ENCODE measurements around the gene EPHB1. TPM values are rescaled to one million over a fixed set of nuclear protein-coding genes. Genes with fewer than 3 reads are reported as not detected.

EPHB1 gene
- polyA plus RNA-seq, 1 experiment = 0.50 TPM

GRCh38 chr3:134903837-134904236 lies 108.8 kb downstream of the EPHB1 start:
- DNase-seq (ENCODE audit: low read depth) = no peak
- CTCF ChIA-PET = interaction anchor here (1.2 kb wide), 1 partner anchor 13 kb away, joined by 3 read pairs; no protein-coding TSS in a partner anchor
- Histone ChIP-seq H3K36me3 (ENCODE audit: control insufficient read depth, insufficient read depth, low read length) (no peaks in the 10 kb centered on the region), H3K4me3 (ENCODE audit: low read depth, low read length) (no peak overlapping the region), H3K27me3 (ENCODE audit: control insufficient read depth, insufficient read depth, low read length) (no peaks in the 10 kb centered on the region)
- POLR2A ChIA-PET = no interaction called here
- no peak for TF ChIP-seq CTCF (IDR thresholded peaks at IDR 0.05; ENCODE audit: insufficient read depth, low read depth, low read length)

GRCh38 chr3:134904241-134904771 lies 109.2 kb downstream of the EPHB1 start:
- DNase-seq (ENCODE audit: low read depth) = no peak
- Histone ChIP-seq H3K27me3 (ENCODE audit: control insufficient read depth, insufficient read depth, low read length) (no peaks in the 10 kb centered on the region), H3K36me3 (ENCODE audit: control insufficient read depth, insufficient read depth, low read length) (no peaks in the 10 kb centered on the region), H3K4me3 (ENCODE audit: low read depth, low read length) (no peak overlapping the region)
- no peak for TF ChIP-seq CTCF (IDR thresholded peaks at IDR 0.05; ENCODE audit: insufficient read depth, low read depth, low read length)
- CTCF ChIA-PET = interaction anchor here (1.2 kb wide), 1 partner anchor 14 kb away, joined by 3 read pairs; no protein-coding TSS in a partner anchor
- POLR2A ChIA-PET = no interaction called here

- H3K36me3 ChIP-seq (ENCODE audit: control insufficient read depth, insufficient read depth, low read length) = no peaks in the 10 kb centered on the region
- no peak for DNase-seq (ENCODE audit: low read depth)
- no peak for TF ChIP-seq CTCF (IDR thresholded peaks at IDR 0.05; ENCODE audit: insufficient read depth, low read depth, low read length)
- H3K4me3 ChIP-seq (ENCODE audit: low read depth, low read length) = no peak overlapping the region
- no peaks in the 10 kb centered on the region for H3K27me3 ChIP-seq (ENCODE audit: control insufficient read depth, insufficient read depth, low read length)
- POLR2A ChIA-PET = no interaction called here
- CTCF ChIA-PET = no interaction called here
Observed at GRCh38 chr3:134904776-134905646, 110.0 kb downstream of the EPHB1 start.

- no peak overlapping the region for H3K4me3 ChIP-seq (ENCODE audit: low read depth, low read length)
- POLR2A ChIA-PET = no interaction called here
- TF ChIP-seq CTCF (IDR thresholded peaks at IDR 0.05; ENCODE audit: insufficient read depth, low read depth, low read length) = no peak
- H3K36me3 ChIP-seq (ENCODE audit: control insufficient read depth, insufficient read depth, low read length) = no peaks in the 10 kb centered on the region
- H3K27me3 ChIP-seq (ENCODE audit: control insufficient read depth, insufficient read depth, low read length) = no peaks in the 10 kb centered on the region
- DNase-seq (ENCODE audit: low read depth) = no peak
- CTCF ChIA-PET = no interaction called here
Observed at GRCh38 chr3:134905647-134905935, 110.5 kb downstream of the EPHB1 start.

GRCh38 chr3:134908271-134908670 lies 113.2 kb downstream of the EPHB1 start:
- H3K27me3 ChIP-seq (ENCODE audit: control insufficient read depth, insufficient read depth, low read length) = no peaks in the 10 kb centered on the region
- H3K36me3 ChIP-seq (ENCODE audit: control insufficient read depth, insufficient read depth, low read length) = no peaks in the 10 kb centered on the region
- TF ChIP-seq CTCF (IDR thresholded peaks at IDR 0.05; ENCODE audit: insufficient read depth, low read depth, low read length) = no peak
- no peak for DNase-seq (ENCODE audit: low read depth)
- ChIA-PET POLR2A (no interaction called here), CTCF (interaction anchor here (0.6 to 1.2 kb wide), 2 partner anchors 9 to 32 kb away, joined by 3 read pairs; no protein-coding TSS in a partner anchor)
- H3K4me3 ChIP-seq (ENCODE audit: low read depth, low read length) = no peak overlapping the region

All from BJ (cell line).